Measurements from ENCODE around the gene POLN.

Gene POLN

GRCh38 chr4:2241410-2242353 lies at the start of gene POLN, which contains the start of gene HAUS3:
Gene POLN, minus strand, starts transcription at chr4:2242121. Its CDS starts 12,890 bp downstream, at chr4:2229231.
Gene HAUS3, minus strand, starts transcription at chr4:2242121. Its CDS starts 1,175 bp downstream, at chr4:2240946.
- no peaks in the 10 kb centered on the region for H3K9me3 Mint-ChIP-seq
- H3K4me1 Mint-ChIP-seq (ENCODE audit: low read depth), result peaks cover 73% of the 10 kb centered on the region
- no peaks in the 10 kb centered on the region for H3K27me3 Mint-ChIP-seq
- peak within 1 kb of the TSS; percentile 87 for H3K27ac Mint-ChIP-seq
- H3K36me3 Mint-ChIP-seq (ENCODE audit: low read depth), result peaks cover 31% of the 10 kb centered on the region
- intact Hi-C loops (cut with micrococcal nuclease), result loop anchor here (1.0 to 5.0 kb wide), 5 partner anchors 21 to 369 kb away; partner anchors contain the start of genes CFAP99, FAM193A, MXD4 and NSD2
- peak within 1 kb of the TSS; percentile 89 for H3K4me3 Mint-ChIP-seq

DNA sequence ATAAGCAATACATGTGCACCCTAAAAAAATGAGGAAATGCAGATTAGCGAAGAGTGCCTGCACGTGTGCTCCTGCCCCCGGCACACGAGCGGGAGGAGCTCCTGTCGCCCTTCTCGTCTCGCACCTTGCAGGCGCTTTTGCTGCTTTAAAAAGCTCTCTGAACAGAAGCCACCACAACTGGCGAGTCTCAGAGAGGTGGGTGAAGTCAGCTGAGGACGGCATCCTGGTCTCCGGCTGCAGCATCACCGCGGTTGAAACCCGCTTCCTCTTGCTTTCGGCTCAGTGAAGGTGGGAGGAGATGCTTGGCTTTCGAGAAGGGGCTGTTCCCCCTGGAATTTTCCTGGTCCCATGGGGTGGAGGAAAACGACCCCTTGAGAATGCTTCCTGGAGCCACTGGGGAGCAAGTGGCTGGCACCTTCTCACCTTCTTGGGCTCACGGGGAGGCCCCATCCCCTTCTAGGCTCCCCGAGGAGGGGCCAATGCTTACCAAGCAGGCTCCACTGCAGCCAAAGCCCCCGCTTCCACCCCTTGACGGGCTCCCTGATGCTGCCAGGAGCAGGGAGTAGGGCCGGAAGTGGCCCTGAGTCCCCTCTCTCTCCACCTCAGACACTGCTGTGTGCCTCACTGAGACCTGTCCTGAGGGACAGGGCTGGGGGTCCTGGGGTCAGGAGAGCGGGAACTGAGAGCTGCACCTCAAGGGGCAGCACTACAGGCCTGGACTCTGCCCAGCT lies 49.2 kb upstream of the POLN start:
- intact Hi-C loops (cut with micrococcal nuclease), result no loop called here
- Mint-ChIP-seq H3K9me3 (no peaks in the 10 kb centered on the region), H3K36me3 (ENCODE audit: low read depth) (peaks cover 15% of the 10 kb centered on the region), H3K4me3 (peak overlapping the region; percentile 57), H3K27ac (no peak overlapping the region), H3K27me3 (peaks cover 29% of the 10 kb centered on the region), H3K4me1 (ENCODE audit: low read depth) (peaks cover 20% of the 10 kb centered on the region)

- Mint-ChIP-seq H3K4me3 (no peak overlapping the region), H3K9me3 (no peaks in the 10 kb centered on the region)
Observed at GRCh38 chr4:2290488-2290887, 48.6 kb upstream of the POLN start.

GRCh38 chr4:2289955-2290333 lies 48.0 kb upstream of the POLN start:
- peaks cover 12% of the 10 kb centered on the region for H3K4me1 Mint-ChIP-seq (ENCODE audit: low read depth)
- H3K27me3 Mint-ChIP-seq, result peaks cover 24% of the 10 kb centered on the region
- peaks cover 15% of the 10 kb centered on the region for H3K36me3 Mint-ChIP-seq (ENCODE audit: low read depth)
- H3K4me3 Mint-ChIP-seq, result no peak overlapping the region
- no peaks in the 10 kb centered on the region for H3K9me3 Mint-ChIP-seq
- H3K27ac Mint-ChIP-seq, result no peak overlapping the region
- intact Hi-C loops (cut with micrococcal nuclease), result no loop called here

More at GRCh38 chr4:2290488-2290887, 48.6 kb upstream of the POLN start:
- H3K27me3 Mint-ChIP-seq, result peaks cover 26% of the 10 kb centered on the region
- H3K27ac Mint-ChIP-seq, result no peak overlapping the region
- peaks cover 15% of the 10 kb centered on the region for H3K36me3 Mint-ChIP-seq (ENCODE audit: low read depth)
- intact Hi-C loops (cut with micrococcal nuclease), result no loop called here
- peaks cover 14% of the 10 kb centered on the region for H3K4me1 Mint-ChIP-seq (ENCODE audit: low read depth)

- Mint-ChIP-seq H3K9me3 (no peaks in the 10 kb centered on the region), H3K27ac (no peak overlapping the region), H3K36me3 (ENCODE audit: low read depth) (peaks cover 15% of the 10 kb centered on the region), H3K27me3 (peaks cover 24% of the 10 kb centered on the region), H3K4me3 (no peak overlapping the region), H3K4me1 (ENCODE audit: low read depth) (peaks cover 12% of the 10 kb centered on the region)
- intact Hi-C loops (cut with micrococcal nuclease), result no loop called here
Observed at GRCh38 chr4:2289311-2289954, 47.5 kb upstream of the POLN start.

- Mint-ChIP-seq H3K27me3 (peaks cover 24% of the 10 kb centered on the region), H3K27ac (no peak overlapping the region), H3K4me1 (ENCODE audit: low read depth) (peaks cover 12% of the 10 kb centered on the region), H3K4me3 (no peak overlapping the region), H3K9me3 (no peaks in the 10 kb centered on the region), H3K36me3 (ENCODE audit: low read depth) (peaks cover 15% of the 10 kb centered on the region)
- intact Hi-C loops (cut with micrococcal nuclease), result no loop called here
Observed at GRCh38 chr4:2288051-2288541, 46.2 kb upstream of the POLN start.

GRCh38 chr4:2287594-2287915 lies 45.6 kb upstream of the POLN start:
- Mint-ChIP-seq H3K4me3 (no peak overlapping the region), H3K36me3 (ENCODE audit: low read depth) (peaks cover 15% of the 10 kb centered on the region), H3K27ac (no peak overlapping the region), H3K9me3 (no peaks in the 10 kb centered on the region), H3K27me3 (peaks cover 21% of the 10 kb centered on the region), H3K4me1 (ENCODE audit: low read depth) (peaks cover 12% of the 10 kb centered on the region)
- intact Hi-C loops (cut with micrococcal nuclease), result no loop called here

DNA sequence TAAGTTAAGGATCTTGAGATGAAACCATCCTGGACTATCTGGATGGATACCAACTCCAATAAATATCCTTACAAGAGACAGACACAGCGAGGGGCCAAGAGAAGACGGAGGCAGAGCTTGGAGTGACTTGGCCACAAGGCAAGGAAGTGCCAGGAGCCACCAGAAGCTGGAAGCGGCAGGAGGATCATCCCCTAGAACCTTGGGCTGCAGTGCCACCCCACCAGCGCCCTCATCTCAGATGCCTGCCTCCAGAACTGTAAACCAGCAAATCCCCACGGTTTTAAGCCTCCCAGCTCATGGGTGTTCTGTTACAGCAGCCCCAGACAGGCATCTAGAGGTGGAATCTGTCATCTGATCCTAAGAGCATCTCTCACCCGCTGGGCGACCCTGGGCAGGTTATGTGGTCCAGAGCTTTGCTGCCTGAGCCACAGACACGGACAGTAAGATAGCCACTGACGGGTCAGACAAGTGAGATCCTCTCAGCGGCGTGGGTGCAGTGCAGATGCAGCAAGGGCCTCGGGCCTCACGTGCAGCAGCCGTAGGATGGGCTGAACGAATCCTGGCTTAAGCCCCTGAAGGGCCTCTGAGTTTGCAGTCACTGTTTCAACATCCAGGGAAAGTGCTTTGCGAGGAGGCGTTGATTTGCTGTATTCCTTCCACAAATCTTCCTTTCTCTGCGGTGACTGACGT lies 45.1 kb upstream of the POLN start:
- Mint-ChIP-seq H3K36me3 (ENCODE audit: low read depth) (peaks cover 15% of the 10 kb centered on the region), H3K9me3 (no peaks in the 10 kb centered on the region), H3K27ac (no peak overlapping the region), H3K27me3 (peaks cover 18% of the 10 kb centered on the region), H3K4me1 (ENCODE audit: low read depth) (peaks cover 14% of the 10 kb centered on the region), H3K4me3 (no peak overlapping the region)
- intact Hi-C loops (cut with micrococcal nuclease), result no loop called here

- no peaks in the 10 kb centered on the region for H3K9me3 Mint-ChIP-seq
- H3K4me3 Mint-ChIP-seq, result no peak overlapping the region
- intact Hi-C loops (cut with micrococcal nuclease), result no loop called here
- peaks cover 15% of the 10 kb centered on the region for H3K4me1 Mint-ChIP-seq (ENCODE audit: low read depth)
- no peak overlapping the region for H3K27ac Mint-ChIP-seq
- H3K36me3 Mint-ChIP-seq (ENCODE audit: low read depth), result peaks cover 12% of the 10 kb centered on the region
- H3K27me3 Mint-ChIP-seq, result peaks cover 9% of the 10 kb centered on the region
Observed at GRCh38 chr4:2285613-2286381, 43.9 kb upstream of the POLN start.

- H3K4me1 Mint-ChIP-seq (ENCODE audit: low read depth), result peaks cover 11% of the 10 kb centered on the region
- intact Hi-C loops (cut with micrococcal nuclease), result no loop called here
- H3K36me3 Mint-ChIP-seq (ENCODE audit: low read depth), result peaks cover 5% of the 10 kb centered on the region
- H3K27me3 Mint-ChIP-seq, result peaks cover 6% of the 10 kb centered on the region
- no peaks in the 10 kb centered on the region for H3K9me3 Mint-ChIP-seq
- no peak overlapping the region for H3K27ac Mint-ChIP-seq
- no peak overlapping the region for H3K4me3 Mint-ChIP-seq
Observed at GRCh38 chr4:2284934-2285612, 43.2 kb upstream of the POLN start.

- Mint-ChIP-seq H3K4me3 (no peak overlapping the region), H3K4me1 (ENCODE audit: low read depth) (peaks cover 11% of the 10 kb centered on the region), H3K9me3 (no peaks in the 10 kb centered on the region), H3K27ac (no peak overlapping the region), H3K27me3 (peaks cover 3% of the 10 kb centered on the region), H3K36me3 (ENCODE audit: low read depth) (no peaks in the 10 kb centered on the region)
- intact Hi-C loops (cut with micrococcal nuclease), result no loop called here
Observed at GRCh38 chr4:2284161-2284933, 42.4 kb upstream of the POLN start.

DNA sequence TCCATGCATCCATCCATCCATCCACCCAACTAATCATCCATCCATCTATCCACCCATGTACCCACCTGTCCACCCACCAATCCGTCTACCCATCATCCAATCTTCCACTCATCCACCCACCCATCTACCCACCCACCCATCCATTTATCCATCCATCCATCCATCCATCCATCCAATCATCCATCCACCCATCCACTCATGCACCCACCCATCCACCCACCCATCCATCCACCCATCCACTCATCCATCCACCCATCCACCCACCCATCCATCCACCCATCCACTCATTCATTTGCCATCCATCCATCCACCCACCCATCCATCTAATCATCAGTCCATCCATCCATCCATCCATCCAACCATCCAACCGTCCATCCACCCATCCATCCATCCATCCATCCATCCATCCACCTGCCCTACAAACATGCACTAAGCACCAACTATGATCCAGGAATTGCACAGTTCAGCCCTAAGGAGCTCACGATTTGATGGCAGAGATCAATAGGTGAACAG lies 41.3 kb upstream of the POLN start:
- Mint-ChIP-seq H3K4me3 (no peak overlapping the region), H3K36me3 (ENCODE audit: low read depth) (no peaks in the 10 kb centered on the region), H3K9me3 (no peaks in the 10 kb centered on the region), H3K4me1 (ENCODE audit: low read depth) (peaks cover 11% of the 10 kb centered on the region), H3K27ac (no peak overlapping the region), H3K27me3 (peaks cover 3% of the 10 kb centered on the region)
- intact Hi-C loops (cut with micrococcal nuclease), result no loop called here
